Tibial nerve (tissue), 4 donors: ENCODE results near the gene SPANXN3.

Experiments used
- CTCF ChIP-seq, 5 experiments: fragments of 200-600 bp in 3 of 5; fragments of 450-650 bp in 2 of 5; sonication (generic) in 3 of 5; IDR thresholded peaks; one replicate each; pipeline ENCODE4 v1.5.1; 2016 to 2019; ENCODE audit warnings: antibody characterized with exemption in 5 of 5, mild to moderate bottlenecking in 3 of 5, moderate library complexity in 2 of 5
- EP300 ChIP-seq, 2 donors: sonication (generic); formaldehyde crosslinking; IDR thresholded peaks; one replicate each; pipeline ENCODE4 v1.6.1; 2017; ENCODE audit warnings: antibody characterized with exemption in 2 of 2, mild to moderate bottlenecking in 1 of 2
- POLR2A ChIP-seq, 2 donors: fragments of 450-650 bp; IDR thresholded peaks; one replicate each; pipeline ENCODE4 v1.6.1; 2017; ENCODE audit warnings: antibody characterized with exemption in 2 of 2, mild to moderate bottlenecking in 2 of 2, moderate library complexity in 2 of 2

- TF ChIP-seq CTCF (IDR thresholded peaks at IDR 0.05) (no peak), POLR2A (IDR thresholded peaks at IDR 0.05) (no peak), EP300 (IDR thresholded peaks at IDR 0.05) (no peak)
Measured at GRCh38 chrX:143466130-143466529, 51.1 kb downstream of the SPANXN3 start.
